B cell (primary cell): ENCODE results near the gene RGS6.

Experiments
- EZH2 ChIP-seq: IDR thresholded peaks from 2 replicates; pipeline ENCODE4 v1.6.1; 2012; ENCODE audit warnings: borderline replicate concordance, low read depth, mild to moderate bottlenecking, moderate library complexity, low read length; ENCODE audit not compliant: insufficient read depth, poor library complexity, severe bottlenecking
- TF ChIP-seq, protein P1 (sequence below): fragments of 200-600 bp; IDR thresholded peaks from one replicate; pipeline ENCODE4 v1.8.0; 2022; ENCODE audit warnings: antibody characterized with exemption, mild to moderate bottlenecking

DNA sequence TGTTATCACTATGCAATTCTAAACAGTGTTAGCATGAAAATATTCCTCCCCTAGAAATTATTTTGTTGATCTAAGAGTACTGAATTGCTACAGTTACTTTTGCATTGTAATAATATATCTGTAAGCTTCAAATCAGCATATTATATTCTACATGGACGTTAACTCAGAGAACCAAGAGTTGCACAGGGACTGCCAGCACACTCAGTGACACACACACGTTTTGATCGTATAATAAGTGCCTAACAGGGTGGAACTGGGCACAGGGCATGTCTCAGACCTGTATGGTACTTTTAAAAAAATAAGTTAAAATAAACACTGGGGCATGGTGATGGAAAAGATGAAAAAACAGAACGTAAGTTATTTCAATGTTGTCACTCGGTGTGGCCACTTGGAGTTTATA lies 451.6 kb downstream of the RGS6 start:
- TF ChIP-seq, protein P1, sequence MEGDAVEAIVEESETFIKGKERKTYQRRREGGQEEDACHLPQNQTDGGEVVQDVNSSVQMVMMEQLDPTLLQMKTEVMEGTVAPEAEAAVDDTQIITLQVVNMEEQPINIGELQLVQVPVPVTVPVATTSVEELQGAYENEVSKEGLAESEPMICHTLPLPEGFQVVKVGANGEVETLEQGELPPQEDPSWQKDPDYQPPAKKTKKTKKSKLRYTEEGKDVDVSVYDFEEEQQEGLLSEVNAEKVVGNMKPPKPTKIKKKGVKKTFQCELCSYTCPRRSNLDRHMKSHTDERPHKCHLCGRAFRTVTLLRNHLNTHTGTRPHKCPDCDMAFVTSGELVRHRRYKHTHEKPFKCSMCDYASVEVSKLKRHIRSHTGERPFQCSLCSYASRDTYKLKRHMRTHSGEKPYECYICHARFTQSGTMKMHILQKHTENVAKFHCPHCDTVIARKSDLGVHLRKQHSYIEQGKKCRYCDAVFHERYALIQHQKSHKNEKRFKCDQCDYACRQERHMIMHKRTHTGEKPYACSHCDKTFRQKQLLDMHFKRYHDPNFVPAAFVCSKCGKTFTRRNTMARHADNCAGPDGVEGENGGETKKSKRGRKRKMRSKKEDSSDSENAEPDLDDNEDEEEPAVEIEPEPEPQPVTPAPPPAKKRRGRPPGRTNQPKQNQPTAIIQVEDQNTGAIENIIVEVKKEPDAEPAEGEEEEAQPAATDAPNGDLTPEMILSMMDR, result no peak
- no peak for TF ChIP-seq EZH2
